IPS-15b (cell line): ENCODE measurements around the gene UBE2I.

ENCODE experiments used
- H3K27me3 ChIP-seq: one replicate; pipeline ENCODE4 v1.6.1; 2013; ENCODE audit warnings: low read length; ENCODE audit not compliant: control insufficient read depth, insufficient read depth
- H3K36me3 ChIP-seq: one replicate; pipeline ENCODE4 v1.6.1; 2013; ENCODE audit warnings: low read length; ENCODE audit not compliant: control insufficient read depth, insufficient read depth
- H3K4me1 ChIP-seq: one replicate; pipeline ENCODE4 v1.6.1; 2013; ENCODE audit warnings: mild to moderate bottlenecking, low read length; ENCODE audit not compliant: control insufficient read depth, insufficient read depth
- H3K4me3 ChIP-seq: one replicate; pipeline ENCODE4 v1.5.1; 2013; ENCODE audit warnings: low read depth, low read length
- H3K9ac ChIP-seq: one replicate; pipeline ENCODE4 v1.6.1; 2013; ENCODE audit warnings: low read depth, mild to moderate bottlenecking, low read length
- H3K9me3 ChIP-seq: one replicate; pipeline ENCODE4 v1.6.1; 2013; ENCODE audit warnings: mild to moderate bottlenecking, low read length; ENCODE audit not compliant: control insufficient read depth, insufficient read depth

The UBE2I gene

DNA sequence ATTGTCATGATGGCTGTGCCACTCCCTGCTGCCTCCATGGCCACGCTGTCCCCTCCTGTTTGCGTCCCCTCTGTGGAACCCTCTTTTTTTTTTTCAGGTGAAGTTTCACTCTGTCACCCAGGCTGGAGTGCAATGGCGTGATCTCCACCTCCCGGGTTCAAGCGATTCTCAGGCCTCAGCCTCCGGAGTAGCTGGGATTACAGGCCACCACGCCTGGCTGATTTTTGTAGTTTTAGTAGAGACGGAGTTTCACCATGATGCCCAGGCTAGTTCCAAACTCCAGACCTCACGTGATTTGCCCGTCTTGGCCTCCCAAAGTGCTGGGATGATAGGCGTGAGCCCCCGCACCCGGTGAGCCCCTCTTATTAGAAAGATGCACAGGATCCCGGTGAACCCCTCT is 11.0 kb upstream of the UBE2I start:
- Histone ChIP-seq H3K27me3 (no peaks in the 10 kb centered on the region), H3K36me3 (no peaks in the 10 kb centered on the region), H3K4me3 (no peak overlapping the region), H3K9me3 (no peaks in the 10 kb centered on the region), H3K4me1 (no peaks in the 10 kb centered on the region), H3K9ac (no peak overlapping the region)

DNA sequence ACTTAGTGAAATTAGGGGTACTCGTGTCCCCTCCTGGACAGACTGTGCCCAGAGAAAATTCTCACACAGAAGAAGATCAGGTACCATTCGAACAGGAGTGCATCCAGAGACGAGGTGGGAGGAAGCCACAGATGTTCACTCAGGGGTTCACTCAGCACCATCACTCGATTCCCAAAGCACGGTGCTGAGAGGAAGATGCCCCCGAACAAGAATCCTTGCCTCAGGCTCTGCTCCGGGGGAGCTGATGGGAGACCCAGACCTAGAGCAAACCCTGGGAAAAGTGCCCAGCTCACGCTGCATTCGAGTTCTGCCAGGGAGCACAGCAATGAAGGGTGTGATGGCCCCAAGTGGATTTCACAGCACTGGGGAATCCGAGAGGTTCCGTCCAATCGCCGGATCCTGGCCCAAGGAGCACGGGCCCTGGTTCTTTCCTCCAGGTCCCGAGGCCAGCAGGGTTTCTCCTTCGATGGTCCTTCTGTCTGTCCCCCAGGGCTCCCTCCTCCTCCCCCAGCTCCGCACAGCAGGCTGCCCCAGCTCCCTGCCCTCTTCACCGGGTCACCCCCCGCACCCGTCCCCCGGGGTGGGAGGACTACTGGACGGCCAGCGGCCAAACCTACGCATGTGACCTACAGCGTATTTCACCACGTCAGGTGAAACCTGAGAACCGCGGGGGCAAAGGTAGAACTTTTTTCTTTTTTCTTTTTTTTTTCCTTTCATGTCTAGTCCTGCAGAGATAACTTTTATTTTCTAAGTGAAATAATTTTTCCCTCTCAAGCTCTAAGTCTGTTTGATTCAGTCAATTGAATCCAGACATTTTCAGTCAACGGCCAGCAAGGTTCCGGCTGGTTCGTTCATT is 10.2 kb upstream of the UBE2I start:
- H3K9ac ChIP-seq = no peak overlapping the region
- H3K4me1 ChIP-seq = peaks cover 4% of the 10 kb centered on the region
- no peak overlapping the region for H3K4me3 ChIP-seq
- H3K27me3 ChIP-seq = no peaks in the 10 kb centered on the region
- no peaks in the 10 kb centered on the region for H3K36me3 ChIP-seq
- H3K9me3 ChIP-seq = no peaks in the 10 kb centered on the region

DNA sequence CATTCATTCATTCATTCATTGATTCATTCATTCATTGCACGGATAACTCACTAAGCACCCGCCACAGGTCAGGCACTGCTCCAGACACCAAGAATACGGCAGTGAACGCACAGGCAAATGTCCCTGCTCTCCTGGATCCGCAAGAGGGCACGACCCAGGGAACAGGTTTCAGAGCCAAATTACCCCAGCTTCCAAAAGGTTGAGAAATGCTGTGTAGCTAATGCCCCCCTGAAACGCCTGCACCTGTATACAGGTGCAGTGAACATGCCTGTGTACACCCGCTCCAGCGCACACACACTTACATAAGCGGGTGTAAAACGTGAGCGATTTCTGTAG is 9.6 kb upstream of the UBE2I start:
- no peaks in the 10 kb centered on the region for H3K36me3 ChIP-seq
- no peaks in the 10 kb centered on the region for H3K9me3 ChIP-seq
- H3K27me3 ChIP-seq = no peaks in the 10 kb centered on the region
- no peak overlapping the region for H3K4me3 ChIP-seq
- H3K9ac ChIP-seq = no peak overlapping the region
- H3K4me1 ChIP-seq = peaks cover 4% of the 10 kb centered on the region

DNA sequence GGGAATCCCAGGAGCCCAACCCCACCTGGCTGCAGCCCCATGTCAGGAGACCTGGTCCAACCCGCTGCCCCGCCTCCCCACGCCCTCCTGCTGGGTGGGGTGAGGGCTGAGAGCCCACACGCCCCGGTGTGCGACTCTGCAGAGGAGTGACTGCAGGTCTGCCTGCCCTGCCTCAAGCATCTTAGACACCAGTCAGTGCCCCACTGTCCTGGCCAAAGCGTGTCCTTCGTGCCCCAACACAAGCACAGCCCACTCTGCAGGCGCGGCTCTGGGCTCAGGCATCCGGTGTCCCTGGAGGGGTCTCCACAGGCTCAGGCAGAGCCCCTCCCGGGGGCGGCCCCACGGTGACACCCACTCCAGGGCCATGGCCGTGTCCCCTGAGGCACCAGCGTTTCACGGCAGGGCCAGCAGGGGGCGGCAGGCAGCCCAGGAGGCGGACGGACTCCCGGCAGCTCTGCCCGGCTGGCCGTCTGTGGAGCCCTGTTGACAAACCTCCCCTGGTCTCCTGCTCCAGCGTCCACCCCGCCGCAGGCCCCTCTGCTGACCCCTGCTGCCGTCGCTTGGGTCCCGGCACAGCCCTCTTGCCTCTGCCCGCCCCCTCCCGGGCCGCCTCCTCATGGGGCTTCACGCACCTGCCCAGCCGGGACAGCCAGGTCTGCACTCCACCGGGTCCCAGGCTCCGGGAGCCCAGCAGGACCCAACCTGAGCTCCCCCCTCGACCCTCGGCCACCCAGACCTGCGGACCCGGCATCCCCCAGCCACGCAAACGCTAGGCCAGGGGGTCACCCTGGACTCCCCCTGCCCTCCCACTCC is 8.6 kb upstream of the UBE2I start:
- no peak overlapping the region for H3K9ac ChIP-seq
- H3K9me3 ChIP-seq = no peaks in the 10 kb centered on the region
- peaks cover 4% of the 10 kb centered on the region for H3K4me1 ChIP-seq
- H3K27me3 ChIP-seq = no peaks in the 10 kb centered on the region
- H3K36me3 ChIP-seq = no peaks in the 10 kb centered on the region
- peak overlapping the region; percentile 22 for H3K4me3 ChIP-seq

DNA sequence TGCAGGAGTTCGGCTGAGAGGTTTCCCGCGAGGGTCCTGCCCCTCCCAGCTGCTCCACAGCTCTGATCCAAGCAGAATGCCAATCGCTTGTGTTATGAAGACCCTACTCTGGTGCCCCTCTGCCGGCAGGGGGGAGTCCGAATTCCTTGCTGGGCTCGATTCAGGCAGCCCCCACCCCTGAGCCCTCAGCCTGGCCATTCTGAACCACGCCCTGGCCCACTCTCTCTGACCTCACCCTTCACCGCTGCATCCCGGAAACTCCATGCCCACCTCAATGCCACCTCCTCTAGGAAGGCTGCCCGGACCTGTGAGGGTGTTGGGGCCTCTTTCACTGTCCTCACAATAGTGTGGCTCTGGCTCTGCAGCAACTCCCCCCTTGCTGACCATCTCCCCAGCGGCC is 7.9 kb upstream of the UBE2I start:
- no peaks in the 10 kb centered on the region for H3K9me3 ChIP-seq
- no peaks in the 10 kb centered on the region for H3K27me3 ChIP-seq
- peaks cover 4% of the 10 kb centered on the region for H3K4me1 ChIP-seq
- H3K9ac ChIP-seq = no peak overlapping the region
- no peak overlapping the region for H3K4me3 ChIP-seq
- no peaks in the 10 kb centered on the region for H3K36me3 ChIP-seq

DNA sequence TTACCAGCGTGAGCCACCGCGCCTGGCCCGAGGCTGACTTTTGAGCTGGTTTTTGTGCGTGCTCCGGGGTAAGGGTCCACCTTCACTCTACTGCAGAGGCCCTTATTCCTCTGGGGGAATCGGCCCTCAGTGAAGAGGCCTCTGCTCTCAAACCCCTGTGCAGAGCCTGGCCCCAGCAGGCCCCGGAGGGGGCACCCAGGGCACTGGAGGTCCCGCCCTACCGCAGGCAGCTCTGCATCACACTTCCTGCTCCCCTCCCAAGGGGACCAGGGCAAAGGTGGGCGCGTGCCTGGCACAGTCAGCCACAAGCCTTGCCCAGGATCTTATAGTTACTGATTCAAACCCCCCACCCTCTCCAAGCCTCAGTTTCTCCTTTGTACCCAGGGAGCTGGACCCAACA is 3.6 kb upstream of the UBE2I start:
- Histone ChIP-seq H3K4me1 (peaks cover 4% of the 10 kb centered on the region), H3K9me3 (no peaks in the 10 kb centered on the region), H3K4me3 (no peak overlapping the region), H3K36me3 (peaks cover 1% of the 10 kb centered on the region), H3K27me3 (no peaks in the 10 kb centered on the region), H3K9ac (no peak overlapping the region)

DNA sequence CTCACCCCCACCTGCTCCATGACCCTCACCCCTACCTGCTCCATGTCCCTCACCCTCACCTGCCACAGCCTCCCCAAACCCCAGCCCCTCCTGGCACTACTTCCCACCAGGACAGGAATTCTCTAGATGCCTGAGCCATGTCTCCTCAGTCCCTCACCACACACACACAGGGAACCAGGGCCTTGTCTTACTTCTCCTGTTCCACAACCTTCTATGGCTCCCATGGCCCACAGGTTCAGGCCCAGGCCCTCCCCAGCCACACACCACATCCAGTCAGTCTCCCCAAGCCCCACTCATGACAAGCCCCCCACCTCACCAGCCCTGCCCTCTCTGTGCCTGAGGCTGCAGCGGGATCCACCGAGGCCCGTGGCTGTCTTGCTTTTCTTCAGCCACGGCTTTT is 3.1 kb upstream of the UBE2I start:
- Histone ChIP-seq H3K9ac (no peak overlapping the region), H3K9me3 (no peaks in the 10 kb centered on the region), H3K27me3 (no peaks in the 10 kb centered on the region), H3K4me3 (no peak overlapping the region), H3K4me1 (peaks cover 4% of the 10 kb centered on the region), H3K36me3 (peaks cover 3% of the 10 kb centered on the region)

DNA sequence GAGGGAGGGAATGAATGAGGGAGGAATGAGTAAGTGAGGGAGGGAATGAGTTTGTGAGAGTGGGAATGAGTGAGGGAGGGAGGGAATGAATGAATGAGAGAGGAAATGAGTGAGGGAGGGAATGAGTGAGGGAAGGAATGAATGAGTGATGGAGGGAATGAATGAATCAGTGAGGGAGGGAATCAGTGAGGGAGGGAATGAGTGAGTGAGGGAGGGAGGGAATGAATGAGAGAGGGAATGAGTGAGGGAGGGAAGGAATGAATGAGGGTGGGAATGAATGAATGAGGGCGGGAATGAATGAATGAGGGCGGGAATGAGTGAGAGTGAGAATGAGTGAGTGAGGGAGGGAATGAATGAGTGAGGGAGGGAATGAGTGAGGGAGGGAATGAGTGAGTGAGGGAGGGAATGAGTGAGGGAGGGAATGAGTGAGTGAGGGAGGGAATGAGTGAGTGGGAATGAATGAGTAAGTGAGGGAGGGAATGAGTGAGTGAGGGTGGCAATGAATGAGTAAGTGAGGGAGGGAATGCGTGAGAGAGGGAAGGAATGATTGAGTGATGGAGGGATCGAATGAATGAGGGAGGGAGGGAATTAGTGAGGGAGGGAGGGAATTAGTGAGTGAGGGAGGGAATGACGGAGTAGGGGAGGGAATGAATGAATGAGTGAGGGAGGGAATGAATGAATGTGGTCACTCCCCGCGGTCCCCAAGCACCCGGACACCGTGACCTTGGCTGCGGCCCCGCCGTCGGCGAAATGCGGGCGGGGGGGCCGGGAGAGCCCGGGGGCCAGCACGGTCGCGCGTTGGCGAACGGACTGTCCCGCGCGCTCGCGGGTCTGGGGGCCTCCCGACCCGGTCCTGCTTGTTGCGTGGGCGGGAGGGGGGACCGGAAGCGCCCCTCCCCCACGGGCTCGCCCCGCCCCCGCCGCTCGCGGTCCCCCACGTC is 1.1 kb upstream of the UBE2I start:
- Histone ChIP-seq H3K4me1 (peaks cover 4% of the 10 kb centered on the region), H3K4me3 (peak overlapping the region; percentile 72), H3K36me3 (peaks cover 15% of the 10 kb centered on the region), H3K9ac (no peak overlapping the region), H3K9me3 (no peaks in the 10 kb centered on the region), H3K27me3 (no peaks in the 10 kb centered on the region)

DNA sequence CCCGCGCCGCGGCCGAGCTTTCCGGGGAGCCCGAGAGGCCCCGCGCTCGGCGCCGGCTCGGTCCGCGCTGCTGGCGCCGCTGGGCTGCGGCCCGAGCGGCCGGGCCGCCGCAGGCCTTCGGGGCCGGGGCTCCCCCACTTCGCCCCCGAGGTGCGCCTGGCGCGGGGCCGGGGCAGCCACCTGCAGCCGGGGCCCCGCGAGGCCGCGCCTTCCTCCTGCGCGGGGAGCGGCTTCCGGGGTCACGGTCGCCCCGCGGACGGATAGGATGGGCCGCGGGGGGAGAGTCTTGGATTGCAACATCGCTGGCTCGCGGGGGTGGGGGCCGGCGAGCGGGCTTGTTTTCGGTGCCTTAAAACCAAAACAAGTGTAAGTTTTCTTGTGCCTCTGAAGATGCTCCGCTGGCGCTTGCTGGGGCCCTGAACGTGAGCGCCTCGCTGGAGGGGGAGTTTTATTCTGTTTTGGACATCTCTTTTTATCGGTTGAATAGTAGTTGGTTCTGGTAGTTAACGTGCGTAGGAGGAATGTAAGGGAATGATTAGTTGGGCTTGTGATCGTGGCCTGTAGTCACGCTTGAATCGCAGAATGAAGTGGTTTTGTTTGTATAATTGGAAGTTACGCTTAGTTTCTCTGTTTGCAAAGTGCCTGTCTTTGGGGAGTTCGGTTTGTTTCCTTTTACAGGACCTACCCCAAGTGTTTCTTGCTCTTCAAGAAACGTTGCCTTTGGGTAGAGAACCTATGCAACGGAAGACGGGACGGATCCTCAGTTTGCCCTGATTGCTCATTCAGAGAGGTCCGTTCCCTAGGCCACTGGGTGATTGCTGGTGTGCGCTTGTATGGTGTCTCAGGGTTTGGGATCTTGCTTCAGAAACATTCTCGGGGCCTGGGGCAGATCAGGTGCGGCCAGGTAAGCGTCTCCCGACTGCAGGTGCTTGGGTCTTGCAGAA is 724 bp downstream of the UBE2I start:
- Histone ChIP-seq H3K27me3 (no peaks in the 10 kb centered on the region), H3K36me3 (peaks cover 28% of the 10 kb centered on the region), H3K9me3 (no peaks in the 10 kb centered on the region), H3K4me3 (peak overlapping the region; percentile 90), H3K4me1 (no peaks in the 10 kb centered on the region), H3K9ac (peak overlapping the region; percentile 87)

DNA sequence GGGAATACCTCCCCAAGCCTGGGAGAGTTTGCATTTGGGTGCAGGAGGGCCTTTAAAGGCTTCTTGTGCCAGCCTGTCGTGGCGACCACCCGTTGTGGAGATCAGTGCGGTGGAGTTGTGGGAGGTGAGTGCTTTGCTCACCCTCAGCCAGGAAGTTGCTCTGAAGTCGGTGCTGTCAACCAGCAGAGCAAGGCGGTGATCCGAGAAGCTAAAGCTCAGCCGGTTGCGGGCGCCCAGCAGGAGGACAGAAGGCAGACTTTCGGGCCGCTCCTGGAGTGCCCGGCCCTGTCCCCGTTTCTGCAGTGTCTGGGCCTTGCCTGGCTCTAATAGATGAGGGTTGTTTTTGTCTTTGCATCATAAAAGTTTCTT is 1.4 kb downstream of the UBE2I start:
- Histone ChIP-seq H3K9me3 (no peaks in the 10 kb centered on the region), H3K4me1 (no peaks in the 10 kb centered on the region), H3K4me3 (peak overlapping the region; percentile 90), H3K27me3 (no peaks in the 10 kb centered on the region), H3K36me3 (peaks cover 34% of the 10 kb centered on the region), H3K9ac (peak overlapping the region; percentile 87)
